HEK293 (cell line): ENCODE measurements around the gene POU2F2.

Source experiments
- CTCF ChIA-PET: fragments of 350-600 bp; formaldehyde crosslinking; extraction: SDS; loops from one replicate; lab custom pipeline; 2021; ENCODE audit warnings: antibody characterized with exemption; lab: Yijun Ruan, JAX
- POLR2A ChIA-PET: fragments of 300-600 bp; formaldehyde crosslinking; extraction: SDS; loops from one replicate; lab custom pipeline; 2020; ENCODE audit warnings: antibody characterized with exemption, inconsistent platforms; lab: Yijun Ruan, JAX
- H3K27ac ChIP-seq: fragments of 200-500 bp; sonication (Bioruptor generic); 2 replicates; pipeline ENCODE4 v1.5.1; 2014; ENCODE audit warnings: low read depth, low read length, control low read depth, inconsistent platforms; ENCODE audit errors: extremely low read depth
- H3K36me3 ChIP-seq, 2 experiments: fragments of 200-500 bp in 1 of 2; sonication (Bioruptor generic) in 1 of 2; 1 replicate in 1 of 2; 2 replicates in 1 of 2; pipeline ENCODE4 v1.5.1; 2014 to 2017; ENCODE audit warnings: inconsistent platforms in 2 of 2, low read length in 2 of 2; ENCODE audit not compliant: control insufficient read depth in 2 of 2, insufficient read depth in 1 of 2
- H3K4me1 ChIP-seq: fragments of 200-500 bp; sonication (Bioruptor generic); 2 replicates; pipeline ENCODE4 v1.5.1; 2014; ENCODE audit warnings: mild to moderate bottlenecking, low read length, inconsistent platforms; ENCODE audit not compliant: control insufficient read depth, insufficient read depth
- H3K4me3 ChIP-seq: 2 replicates; pipeline ENCODE4 v1.5.1; 2011; ENCODE audit warnings: low read depth, mild to moderate bottlenecking, control low read depth, low read length, moderate library complexity
- H3K9me3 ChIP-seq: fragments of 200-500 bp; sonication (Bioruptor generic); 2 replicates; pipeline ENCODE4 v1.5.1; 2014; ENCODE audit warnings: low read depth, low read length, inconsistent platforms; ENCODE audit not compliant: control insufficient read depth, insufficient read depth
- EGR2 ChIP-seq: fragments of 450-650 bp; formaldehyde crosslinking; IDR thresholded peaks from 2 replicates; pipeline ENCODE4 v1.5.1; 2016; ENCODE audit warnings: low read depth, missing biosample characterization, missing genetic modification characterization
- PRDM6 ChIP-seq: fragments of 450-650 bp; formaldehyde crosslinking; IDR thresholded peaks from 2 replicates; pipeline ENCODE4 v1.5.1; 2017; ENCODE audit warnings: missing biosample characterization, missing genetic modification characterization
- REST ChIP-seq: fragments of 450-650 bp; formaldehyde crosslinking; IDR thresholded peaks from 2 replicates; pipeline ENCODE4 v1.5.1; 2016; ENCODE audit warnings: missing biosample characterization, missing genetic modification characterization
- ZFHX2 ChIP-seq: fragments of 450-650 bp; formaldehyde crosslinking; conservative IDR thresholded peaks from 2 replicates; pipeline ENCODE4 v1.5.1; 2016; ENCODE audit warnings: missing biosample characterization, missing genetic modification characterization
- ZNF138 ChIP-seq: fragments of 450-650 bp; formaldehyde crosslinking; IDR thresholded peaks from 2 replicates; pipeline ENCODE4 v1.5.1; 2016; ENCODE audit warnings: missing biosample characterization, missing genetic modification characterization, borderline replicate concordance
- ZNF174 ChIP-seq: fragments of 450-650 bp; formaldehyde crosslinking; IDR thresholded peaks from 2 replicates; pipeline ENCODE4 v1.5.0; 2017; ENCODE audit warnings: missing biosample characterization, mild to moderate bottlenecking, missing genetic modification characterization
- ZNF302 ChIP-seq: fragments of 450-650 bp; formaldehyde crosslinking; IDR thresholded peaks from 2 replicates; pipeline ENCODE4 v1.5.1; 2016; ENCODE audit warnings: missing biosample characterization, missing genetic modification characterization, low read depth
- ZNF426 ChIP-seq: fragments of 450-650 bp; formaldehyde crosslinking; IDR thresholded peaks from 2 replicates; pipeline ENCODE4 v1.5.1; 2017; ENCODE audit warnings: missing biosample characterization, missing genetic modification characterization, mild to moderate bottlenecking, inconsistent platforms, moderate library complexity
- ZNF530 ChIP-seq: fragments of 450-650 bp; formaldehyde crosslinking; IDR thresholded peaks from 2 replicates; pipeline ENCODE4 v1.5.1; 2016; ENCODE audit warnings: low read depth, missing biosample characterization, missing genetic modification characterization
- ZNF580 ChIP-seq: fragments of 450-650 bp; formaldehyde crosslinking; IDR thresholded peaks from 2 replicates; pipeline ENCODE4 v1.5.1; 2016; ENCODE audit warnings: missing biosample characterization, missing genetic modification characterization
- ZNF707 ChIP-seq: fragments of 450-650 bp; formaldehyde crosslinking; IDR thresholded peaks from 2 replicates; pipeline ENCODE4 v1.5.1; 2016; ENCODE audit warnings: missing biosample characterization, missing genetic modification characterization
- ZNF792 ChIP-seq: fragments of 450-650 bp; formaldehyde crosslinking; IDR thresholded peaks from 2 replicates; pipeline ENCODE4 v1.5.1; 2016; ENCODE audit warnings: missing biosample characterization, missing genetic modification characterization
- ZNF843 ChIP-seq: fragments of 450-650 bp; formaldehyde crosslinking; IDR thresholded peaks from 2 replicates; pipeline ENCODE4 v1.5.1; 2016; ENCODE audit warnings: missing biosample characterization, missing genetic modification characterization

POU2F2 gene

GRCh38 chr19:42170715-42171114, 38.5 kb upstream of the POU2F2 start:
- CTCF ChIA-PET: interaction anchor here (0.6 kb wide), 1 partner anchor 294 kb away, joined by 5 read pairs; no protein-coding TSS in a partner anchor

GRCh38 chr19:42169486-42170413, 37.5 kb upstream of the POU2F2 start:
- Histone ChIP-seq H3K4me1 (no peaks in the 10 kb centered on the region), H3K36me3 (no peaks in the 10 kb centered on the region), H3K4me3 (no peak overlapping the region), H3K27ac (no peak overlapping the region), H3K9me3 (no peaks in the 10 kb centered on the region)
- ChIA-PET POLR2A (no interaction called here), CTCF (interaction anchor here (0.6 to 1.1 kb wide), 2 partner anchors 15 to 295 kb away, joined by 3 to 5 read pairs; no protein-coding TSS in a partner anchor)
- TF ChIP-seq ZFHX2 (tag by site-specific recombination): peak; percentile 71
- no peak for TF ChIP-seq ZNF138 (tag by site-specific recombination)
- peak; percentile 77 for TF ChIP-seq EGR2 (tag by site-specific recombination)

More at GRCh38 chr19:42170715-42171114, 38.5 kb upstream of the POU2F2 start:
- H3K4me3 ChIP-seq: no peak overlapping the region
- H3K9me3 ChIP-seq: no peaks in the 10 kb centered on the region
- H3K36me3 ChIP-seq: no peaks in the 10 kb centered on the region
- TF ChIP-seq ZNF302: no peak
- POLR2A ChIA-PET: no interaction called here
- no peak overlapping the region for H3K27ac ChIP-seq
- H3K4me1 ChIP-seq: no peaks in the 10 kb centered on the region

GRCh38 chr19:42168206-42168605, 36.0 kb upstream of the POU2F2 start:
- CTCF ChIA-PET: interaction anchor here (1.1 to 1.3 kb wide), 2 partner anchors 17 kb away, joined by 3 to 5 read pairs; no protein-coding TSS in a partner anchor
- POLR2A ChIA-PET: no interaction called here
- H3K4me3 ChIP-seq: no peak overlapping the region
- no peaks in the 10 kb centered on the region for H3K36me3 ChIP-seq
- no peak for TF ChIP-seq ZNF530 (tag by site-specific recombination)
- TF ChIP-seq ZNF580 (tag by site-specific recombination): no peak
- no peak for TF ChIP-seq REST (tag by site-specific recombination)
- no peak for TF ChIP-seq PRDM6 (tag by site-specific recombination)
- TF ChIP-seq, all 188 proteins: peak for 0
- Histone ChIP-seq H3K27ac (no peak overlapping the region), H3K9me3 (no peaks in the 10 kb centered on the region), H3K4me1 (no peaks in the 10 kb centered on the region)

- TF ChIP-seq ZNF174 (tag by site-specific recombination) (no peak), ZNF792 (tag by site-specific recombination) (no peak), ZNF843 (tag by site-specific recombination) (no peak), ZNF707 (no peak), ZNF426 (no peak)
Measured at GRCh38 chr19:42166316-42166715, 34.1 kb upstream of the POU2F2 start.

More at GRCh38 chr19:42166316-42166715, 34.1 kb upstream of the POU2F2 start:
- H3K4me3 ChIP-seq: no peak overlapping the region
- POLR2A ChIA-PET: no interaction called here
- no peak overlapping the region for H3K27ac ChIP-seq
- no peaks in the 10 kb centered on the region for H3K9me3 ChIP-seq
- H3K36me3 ChIP-seq: no peaks in the 10 kb centered on the region
- H3K4me1 ChIP-seq: no peaks in the 10 kb centered on the region
- CTCF ChIA-PET: interaction anchor here (0.7 to 2.9 kb wide), 6 partner anchors 10 to 234 kb away, joined by 3 to 25 read pairs (median 4); no protein-coding TSS in a partner anchor
